Progenitor cell of endocrine pancreas (in vitro differentiated cells): ENCODE results near the gene NDUFA7. TPM values are rescaled to one million over a fixed set of nuclear protein-coding genes. Genes with fewer than 3 reads are reported as not detected.
A peak's percentile ranks its signal among the peaks of the same experiment; 100 is the strongest.
"Not testable (repeated sequence)": the region's sequence is repeated elsewhere in the genome, so short reads cannot be mapped to it uniquely, and the experiment has no call there.

Experiments used
- DNase-seq: peaks from one replicate; pipeline ENCODE4 v3.0.0; 2021; ENCODE audit warnings: low spot score; ENCODE audit not compliant: unreplicated experiment
- H3K27ac Mint-ChIP-seq: 2 replicates; pipeline ENCODE4 v1.8.0; 2021; ENCODE audit warnings: mild to moderate bottlenecking, moderate library complexity, mixed read lengths
- H3K27me3 Mint-ChIP-seq: 2 replicates; pipeline ENCODE4 v1.8.0; 2021; ENCODE audit warnings: mixed read lengths
- H3K36me3 Mint-ChIP-seq: 2 replicates; pipeline ENCODE4 v1.8.0; 2022; ENCODE audit warnings: mixed read lengths; ENCODE audit not compliant: insufficient read depth
- H3K4me1 Mint-ChIP-seq: 2 replicates; pipeline ENCODE4 v1.8.0; 2021; ENCODE audit warnings: low read depth, mixed read lengths
- H3K4me3 Mint-ChIP-seq: 2 replicates; pipeline ENCODE4 v1.8.0; 2021; ENCODE audit warnings: low read depth, mild to moderate bottlenecking, moderate library complexity, mixed read lengths
- H3K9me3 Mint-ChIP-seq: 2 replicates; pipeline ENCODE4 v1.8.0; 2021; ENCODE audit warnings: low read depth, mixed read lengths
- total RNA-seq: library from RNA; stranded (reverse); gene quantifications from 2 replicates; pipeline ENCODE4 v1.2.1, GENCODE V29; 2021
- TF ChIP-seq, protein P1 (sequence below): fragments of 200-600 bp; sonication (generic); IDR thresholded peaks from one replicate; pipeline ENCODE4 v1.5.0; 2021; ENCODE audit warnings: antibody characterized with exemption, mild to moderate bottlenecking; ENCODE audit not compliant: unreplicated experiment

Gene NDUFA7
- total RNA-seq, 1 donor from 2014 or later, result 55.3 TPM

DNA sequence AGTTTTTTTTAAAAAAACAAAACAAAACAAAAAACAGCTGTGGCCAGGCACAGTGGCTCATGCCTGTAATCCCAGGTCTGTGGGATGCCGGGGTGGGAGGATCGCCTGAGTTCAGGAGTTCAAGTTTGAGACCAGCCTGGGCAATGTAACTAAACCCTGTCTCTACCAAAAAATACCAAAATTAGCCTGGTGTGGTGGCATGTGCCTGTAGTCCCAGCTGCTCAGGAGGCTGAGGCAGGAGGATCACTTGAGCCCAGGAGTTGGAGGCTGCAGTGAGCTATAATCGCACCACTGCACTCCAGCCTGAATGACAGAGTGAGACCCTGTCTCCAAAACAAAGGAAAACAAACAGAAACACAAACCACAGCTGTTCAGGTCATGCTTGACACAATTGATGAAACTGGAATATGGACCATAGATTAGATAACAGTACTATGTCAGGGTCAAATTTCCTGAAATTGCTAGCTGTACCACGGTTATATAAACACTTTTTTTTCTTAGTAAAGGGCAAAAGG is 35.9 kb upstream of the NDUFA7 start:
- H3K27me3 Mint-ChIP-seq, result peaks cover 6% of the 10 kb centered on the region
- H3K36me3 Mint-ChIP-seq, result no peaks in the 10 kb centered on the region
- no peaks in the 10 kb centered on the region for H3K4me1 Mint-ChIP-seq
- no peak for DNase-seq
- TF ChIP-seq, protein P1, sequence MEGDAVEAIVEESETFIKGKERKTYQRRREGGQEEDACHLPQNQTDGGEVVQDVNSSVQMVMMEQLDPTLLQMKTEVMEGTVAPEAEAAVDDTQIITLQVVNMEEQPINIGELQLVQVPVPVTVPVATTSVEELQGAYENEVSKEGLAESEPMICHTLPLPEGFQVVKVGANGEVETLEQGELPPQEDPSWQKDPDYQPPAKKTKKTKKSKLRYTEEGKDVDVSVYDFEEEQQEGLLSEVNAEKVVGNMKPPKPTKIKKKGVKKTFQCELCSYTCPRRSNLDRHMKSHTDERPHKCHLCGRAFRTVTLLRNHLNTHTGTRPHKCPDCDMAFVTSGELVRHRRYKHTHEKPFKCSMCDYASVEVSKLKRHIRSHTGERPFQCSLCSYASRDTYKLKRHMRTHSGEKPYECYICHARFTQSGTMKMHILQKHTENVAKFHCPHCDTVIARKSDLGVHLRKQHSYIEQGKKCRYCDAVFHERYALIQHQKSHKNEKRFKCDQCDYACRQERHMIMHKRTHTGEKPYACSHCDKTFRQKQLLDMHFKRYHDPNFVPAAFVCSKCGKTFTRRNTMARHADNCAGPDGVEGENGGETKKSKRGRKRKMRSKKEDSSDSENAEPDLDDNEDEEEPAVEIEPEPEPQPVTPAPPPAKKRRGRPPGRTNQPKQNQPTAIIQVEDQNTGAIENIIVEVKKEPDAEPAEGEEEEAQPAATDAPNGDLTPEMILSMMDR, result no peak
- no peak overlapping the region for H3K4me3 Mint-ChIP-seq
- peaks cover 4% of the 10 kb centered on the region for H3K9me3 Mint-ChIP-seq
- no peak overlapping the region for H3K27ac Mint-ChIP-seq

DNA sequence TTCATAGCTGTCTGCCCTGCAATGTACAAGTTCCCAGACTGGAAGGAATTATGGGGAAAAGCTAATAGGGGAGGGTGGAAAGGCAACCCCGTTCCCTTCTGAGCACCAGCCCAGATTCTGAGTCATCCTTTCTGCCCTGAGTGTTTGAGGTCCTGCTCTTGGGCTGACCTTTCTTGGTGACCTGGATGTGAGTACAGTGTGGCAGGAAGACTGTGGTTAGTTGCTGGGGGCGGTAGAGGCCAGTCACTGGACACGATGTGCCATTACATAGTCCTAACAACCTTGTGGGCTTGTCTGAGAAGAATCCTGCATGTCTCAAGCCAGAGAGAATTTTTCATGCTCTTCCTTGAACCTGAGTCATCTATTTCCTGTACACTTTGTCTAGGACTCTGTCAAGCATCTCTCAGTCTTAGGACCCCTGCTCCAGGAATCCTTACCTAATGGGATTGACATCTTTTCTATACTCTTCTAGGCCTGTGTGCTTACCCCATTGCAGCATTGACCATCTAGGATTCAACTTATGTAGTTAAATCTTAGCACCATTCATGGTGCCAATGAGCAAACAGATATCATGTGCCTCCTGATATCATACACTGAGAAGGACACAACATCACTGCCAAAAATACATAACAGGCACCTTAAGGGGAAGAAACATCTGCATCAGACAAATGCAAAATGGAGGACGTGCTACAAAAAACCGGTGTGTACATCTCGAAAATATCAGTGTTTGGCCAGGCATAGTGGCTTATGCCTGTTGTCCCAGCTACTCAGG is 34.6 kb upstream of the NDUFA7 start:
- Mint-ChIP-seq H3K4me1 (no peaks in the 10 kb centered on the region), H3K36me3 (no peaks in the 10 kb centered on the region), H3K4me3 (no peak overlapping the region), H3K27me3 (peaks cover 5% of the 10 kb centered on the region), H3K27ac (no peak overlapping the region), H3K9me3 (peaks cover 4% of the 10 kb centered on the region)
- TF ChIP-seq, protein P1, result no peak
- DNase-seq, result no peak

DNA sequence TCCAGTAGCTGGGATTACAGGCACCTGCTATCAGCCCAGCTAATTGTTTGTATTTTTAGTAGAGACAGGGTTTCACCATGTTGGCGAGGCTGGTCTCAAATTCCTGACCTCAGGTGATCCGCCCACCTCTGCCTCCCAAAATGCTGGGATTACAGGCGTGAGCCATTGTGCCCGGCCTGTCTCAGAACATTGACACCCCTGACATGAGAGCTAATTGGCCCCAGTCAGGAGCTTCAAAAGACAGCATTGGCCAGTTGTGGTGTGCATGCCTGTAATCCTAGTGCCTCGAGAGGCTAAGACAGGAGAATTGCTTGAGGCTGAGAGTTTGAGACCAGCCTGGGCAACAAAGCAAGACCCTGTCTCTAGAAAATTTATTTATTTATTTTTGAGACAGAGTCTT is 31.7 kb upstream of the NDUFA7 start:
- not testable (repeated sequence) for DNase-seq, H3K4me1 Mint-ChIP-seq, H3K9me3 Mint-ChIP-seq, H3K4me3 Mint-ChIP-seq, H3K27me3 Mint-ChIP-seq, H3K27ac Mint-ChIP-seq, H3K36me3 Mint-ChIP-seq

DNA sequence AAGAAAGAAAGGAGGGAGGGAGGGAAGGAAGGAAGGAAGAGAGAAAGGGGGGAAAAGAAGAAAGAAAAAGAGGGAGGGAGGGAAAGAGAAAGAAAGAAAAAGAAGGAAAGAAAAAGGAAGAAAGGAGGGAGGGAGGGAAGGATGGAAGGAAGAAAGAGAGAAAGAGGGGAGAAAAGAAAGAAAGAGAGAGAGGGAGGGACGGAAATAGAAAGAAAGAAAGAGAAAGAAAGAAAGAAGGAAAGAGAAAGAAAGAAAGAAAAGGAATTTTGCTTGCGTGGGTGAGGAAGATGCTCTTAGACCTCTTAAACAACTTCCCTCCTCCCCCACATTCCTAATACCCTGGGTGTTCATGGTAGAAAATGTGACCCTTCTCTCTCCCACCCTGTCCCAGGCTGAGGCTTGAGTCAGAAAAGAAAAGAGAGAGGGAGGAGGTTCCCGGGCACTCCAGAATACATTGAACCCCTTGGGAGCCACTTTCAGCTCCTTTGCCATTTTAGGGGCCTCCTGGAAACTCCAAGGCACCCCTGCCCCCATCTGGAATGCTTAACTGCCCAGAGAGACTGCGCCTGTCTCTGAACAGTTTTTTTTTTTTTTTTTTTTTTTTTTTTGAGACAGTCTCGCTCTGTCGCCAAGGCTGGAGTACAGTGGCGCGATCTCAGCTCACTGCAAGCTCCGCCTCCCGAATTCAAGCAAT is 31.1 kb upstream of the NDUFA7 start:
- H3K27me3 Mint-ChIP-seq, result peaks cover 7% of the 10 kb centered on the region
- H3K4me3 Mint-ChIP-seq, result no peak overlapping the region
- TF ChIP-seq, protein P1, result no peak
- peaks cover 4% of the 10 kb centered on the region for H3K9me3 Mint-ChIP-seq
- no peaks in the 10 kb centered on the region for H3K4me1 Mint-ChIP-seq
- H3K27ac Mint-ChIP-seq, result no peak overlapping the region
- no peaks in the 10 kb centered on the region for H3K36me3 Mint-ChIP-seq
- DNase-seq, result no peak

DNA sequence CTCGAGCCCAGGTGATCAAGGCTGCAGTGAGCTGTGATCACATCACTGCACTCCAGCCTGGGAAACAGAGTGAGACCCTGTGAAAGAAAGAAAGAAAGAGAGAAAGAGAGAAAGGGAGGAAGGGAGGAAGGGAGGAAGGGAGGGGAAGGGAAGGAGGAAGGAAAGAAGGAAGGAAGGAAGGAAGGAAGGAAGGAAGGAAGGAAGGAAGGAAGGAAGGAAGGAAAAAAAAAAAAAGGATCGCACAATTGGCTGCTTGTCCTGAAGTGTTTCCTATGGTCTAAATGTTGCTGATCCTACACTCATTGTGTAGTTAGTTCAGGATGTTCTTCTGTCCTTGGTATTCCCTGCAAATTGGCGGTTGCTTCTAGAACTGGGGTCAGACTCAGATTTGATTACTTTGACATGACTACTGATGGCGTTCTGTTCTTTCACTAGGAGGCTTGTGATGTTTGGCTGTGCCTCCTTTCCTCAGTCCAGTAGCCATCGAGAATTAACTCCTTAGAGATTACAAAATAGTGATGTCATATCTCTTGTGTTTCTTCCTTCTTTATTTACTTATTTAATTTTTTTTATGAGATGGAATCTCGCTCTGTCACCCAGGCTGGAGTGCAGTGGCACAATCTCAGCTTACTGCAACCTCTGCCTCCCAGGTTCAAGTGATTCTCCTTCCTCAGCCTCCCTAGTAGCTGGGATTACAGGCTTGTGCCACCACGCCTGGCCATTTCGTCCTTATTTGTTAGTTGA is 28.6 kb upstream of the NDUFA7 start:
- H3K36me3 Mint-ChIP-seq, H3K27ac Mint-ChIP-seq, H3K9me3 Mint-ChIP-seq, H3K4me1 Mint-ChIP-seq, DNase-seq, H3K4me3 Mint-ChIP-seq: not testable (repeated sequence)
- peaks cover 10% of the 10 kb centered on the region for H3K27me3 Mint-ChIP-seq

DNA sequence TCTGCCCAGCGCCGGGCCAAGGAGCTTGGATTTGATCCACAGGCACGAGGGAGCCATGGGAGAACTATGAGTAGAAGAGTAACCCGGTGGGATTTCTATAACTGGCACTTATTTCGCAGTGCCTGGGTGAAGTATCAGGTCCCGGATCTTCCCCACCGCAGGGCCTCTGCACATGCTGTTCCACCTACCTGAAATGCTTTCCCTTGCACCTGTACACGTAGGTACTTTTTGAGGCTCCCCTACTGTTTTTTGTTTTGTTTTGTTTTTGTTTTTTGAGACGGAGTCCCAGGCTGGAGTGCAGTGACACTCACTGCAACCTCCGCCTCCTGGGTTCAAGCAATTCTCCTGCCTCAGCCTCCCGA is 22.3 kb upstream of the NDUFA7 start:
- Mint-ChIP-seq H3K36me3 (no peaks in the 10 kb centered on the region), H3K27me3 (peaks cover 45% of the 10 kb centered on the region), H3K27ac (no peak overlapping the region), H3K4me3 (peak overlapping the region; percentile 58), H3K4me1 (no peaks in the 10 kb centered on the region), H3K9me3 (no peaks in the 10 kb centered on the region)
- TF ChIP-seq, protein P1, result no peak
- no peak for DNase-seq
